Measurements from ENCODE around the gene GFM2.

GRCh38 chr5:74686962-74687751 lies 79.8 kb downstream of the GFM2 start:
- TF ChIP-seq CTCF (IDR thresholded peaks at IDR 0.05) = no peak
- no peak for TF ChIP-seq POLR2A (IDR thresholded peaks at IDR 0.05)

Measured in testis (tissue), 2 donors.